IMR-90 (cell line): ENCODE results near the gene PRKAR2A. TPM values are rescaled to one million over a fixed set of nuclear protein-coding genes. Genes with fewer than 3 reads are reported as not detected.
"Not testable (repeated sequence)": the region's sequence is repeated elsewhere in the genome, so short reads cannot be mapped to it uniquely, and the experiment has no call there.

Experiments used
- ATAC-seq: fragments of 200-7000 bp; cut with Tn5 transposase; 2 replicates; pipeline ENCODE4 v1.9.1; 2020; ENCODE audit warnings: low read depth, mild to moderate bottlenecking, moderate library complexity
- BruUV-seq: library from RNA; stranded (reverse); fragments of 400-500 nt; replicated peaks from 2 replicates; lab custom pipeline; 2021; lab: Mats Ljungman, UMichigan
- CTCF ChIA-PET: fragments of 300-600 bp; formaldehyde crosslinking; extraction: SDS; loops from one replicate; lab custom pipeline; 2021; ENCODE audit warnings: antibody characterized with exemption; lab: Yijun Ruan, JAX
- POLR2A ChIA-PET: fragments of 300-600 bp; sonication (Branson Sonifier 250); formaldehyde crosslinking; loops from one replicate; lab custom pipeline; 2022; ENCODE audit warnings: antibody characterized with exemption; ENCODE audit not compliant: unreplicated experiment; lab: Charles Lee
- DNase-seq: peaks from one replicate; pipeline ENCODE4 v3.0.0; 2013
- H2AFZ ChIP-seq: replicated peaks from 2 replicates; pipeline ENCODE3; 2013; ENCODE audit warnings: low read length, mild to moderate bottlenecking; ENCODE audit not compliant: poor library complexity
- H2AK5ac ChIP-seq: 2 replicates; pipeline ENCODE4 v1.6.1; 2013; ENCODE audit warnings: low read depth, low read length, inconsistent platforms
- H2AK9ac ChIP-seq: replicated peaks from 2 replicates; pipeline ENCODE3; 2013; ENCODE audit warnings: mild to moderate bottlenecking, low read depth, low read length, moderate library complexity; ENCODE audit not compliant: poor library complexity
- H2BK120ac ChIP-seq: 2 replicates; pipeline ENCODE4 v1.6.1; 2013; ENCODE audit warnings: low read depth, low read length, inconsistent platforms
- H2BK15ac ChIP-seq: 3 replicates; pipeline ENCODE4 v1.6.1; 2013; ENCODE audit warnings: low read depth, low read length, inconsistent platforms
- H2BK20ac ChIP-seq: 2 replicates; pipeline ENCODE4 v1.6.1; 2013; ENCODE audit warnings: low read depth, mild to moderate bottlenecking, inconsistent platforms, low read length, moderate library complexity
- H2BK5ac ChIP-seq: 2 replicates; pipeline ENCODE4 v1.6.1; 2013; ENCODE audit warnings: mild to moderate bottlenecking, low read depth, low read length, inconsistent platforms; ENCODE audit not compliant: poor library complexity, severe bottlenecking
- H3K14ac ChIP-seq: replicated peaks from 2 replicates; pipeline ENCODE4 v1.6.1; 2013; ENCODE audit warnings: low read depth, low read length, inconsistent platforms
- H3K18ac ChIP-seq: 2 replicates; pipeline ENCODE4 v1.6.1; 2013; ENCODE audit warnings: low read depth, low read length, control low read depth
- H3K23ac ChIP-seq: 2 replicates; pipeline ENCODE4 v1.6.1; 2013; ENCODE audit warnings: low read depth, low read length, inconsistent platforms
- H3K27ac ChIP-seq: 2 replicates; pipeline ENCODE4 v1.5.1; 2013; ENCODE audit warnings: mild to moderate bottlenecking, control low read depth, low read length; ENCODE audit not compliant: insufficient read depth
- H3K27me3 ChIP-seq: 2 replicates; pipeline ENCODE4 v1.6.1; 2013; ENCODE audit warnings: low read length; ENCODE audit not compliant: control insufficient read depth, insufficient read depth
- H3K36me3 ChIP-seq: 2 replicates; pipeline ENCODE4 v1.6.1; 2013; ENCODE audit warnings: low read length, mixed read lengths; ENCODE audit not compliant: control insufficient read depth, insufficient read depth
- H3K4ac ChIP-seq: 2 replicates; pipeline ENCODE4 v1.6.1; 2013; ENCODE audit warnings: low read depth, low read length, inconsistent platforms
- H3K4me1 ChIP-seq: 2 replicates; pipeline ENCODE4 v1.6.1; 2013; ENCODE audit warnings: low read length, mixed read lengths; ENCODE audit not compliant: control insufficient read depth, insufficient read depth
- H3K4me2 ChIP-seq: 2 replicates; pipeline ENCODE4 v1.6.1; 2013; ENCODE audit warnings: low read depth, mild to moderate bottlenecking, control low read depth, low read length, moderate library complexity
- H3K4me3 ChIP-seq: 2 replicates; pipeline ENCODE4 v1.5.1; 2013; ENCODE audit warnings: low read depth, mild to moderate bottlenecking, control low read depth, low read length, moderate library complexity; ENCODE audit not compliant: insufficient read depth
- H3K56ac ChIP-seq: 2 replicates; pipeline ENCODE4 v1.6.1; 2013; ENCODE audit warnings: low read length, inconsistent platforms; ENCODE audit not compliant: insufficient read depth; ENCODE audit errors: extremely low read depth
- H3K79me1 ChIP-seq, 2 experiments: 2 replicates each; pipeline ENCODE4 v1.6.1; 2013; ENCODE audit warnings: low read length in 2 of 2, inconsistent platforms in 1 of 2, low read depth in 1 of 2
- H3K9ac ChIP-seq: 2 replicates; pipeline ENCODE4 v1.6.1; 2013; ENCODE audit warnings: low read depth, low read length, control low read depth
- H3K9me1 ChIP-seq: 2 replicates; pipeline ENCODE4 v1.6.1; 2013; ENCODE audit warnings: low read length, inconsistent platforms; ENCODE audit not compliant: insufficient read depth
- H3K9me3 ChIP-seq: 2 replicates; pipeline ENCODE4 v1.6.1; 2013; ENCODE audit warnings: low read length; ENCODE audit not compliant: control insufficient read depth, insufficient read depth
- H4K20me1 ChIP-seq: 2 replicates; pipeline ENCODE4 v1.6.1; 2013; ENCODE audit warnings: low read length, inconsistent platforms; ENCODE audit not compliant: insufficient read depth
- H4K5ac ChIP-seq: 2 replicates; pipeline ENCODE4 v1.6.1; 2013; ENCODE audit warnings: mild to moderate bottlenecking, low read depth, low read length, control low read depth
- H4K8ac ChIP-seq, 2 experiments: 2 replicates each; pipeline ENCODE4 v1.6.1; 2013; ENCODE audit warnings: low read depth in 2 of 2, low read length in 2 of 2, control low read depth in 1 of 2, inconsistent platforms in 1 of 2
- H4K91ac ChIP-seq: 2 replicates; pipeline ENCODE4 v1.6.1; 2013; ENCODE audit warnings: low read depth, low read length, inconsistent platforms; ENCODE audit not compliant: insufficient read depth
- MAFK ChIP-seq: IDR thresholded peaks from 2 replicates; pipeline ENCODE4 v1.6.1; 2012; ENCODE audit warnings: low read depth, low read length, improper control_type of control experiment
- POLR2A ChIP-seq: IDR thresholded peaks from 2 replicates; pipeline ENCODE4 v1.6.1; 2012; ENCODE audit warnings: mild to moderate bottlenecking, low read depth, low read length
- RAD21 ChIP-seq: IDR thresholded peaks from 2 replicates; pipeline ENCODE4 v1.6.1; 2012; ENCODE audit warnings: low read length, improper control_type of control experiment
- WGBS, 2 experiments: methylation state at CpG; one replicate each; pipeline versions ENCODE4 v1.1.5 to v1.1.7; 2013; ENCODE audit warnings: missing lambda C conversion rate in 2 of 2; ENCODE audit not compliant: insufficient read length in 1 of 2; ENCODE audit errors: extremely low coverage in 2 of 2; 5-methylcytosine and 5-hydroxymethylcytosine counted together
- dilution Hi-C: fragments of 300-500 bp; cut with HindIII; formaldehyde crosslinking; loops from one replicate; pipeline ENCODE4 v1.14.3; 2018; ENCODE audit warnings: low sequenced_read_pairs; ENCODE audit not compliant: unreplicated experiment
- in situ Hi-C: fragments of 300-500 bp; cut with MboI; formaldehyde crosslinking; loops from 3 replicates; pipeline ENCODE4 v1.14.3; 2019; ENCODE audit warnings: low sequenced_read_pairs, inconsistent platforms, mixed read lengths
- intact Hi-C: fragments of 100-400 bp; cut with micrococcal nuclease; formaldehyde crosslinking; loops from 2 replicates; pipeline ENCODE4 v1.10.0; 2022
- polyA plus RNA-seq, 3 experiments: library from polyadenylated mRNA; depleted of rRNA; stranded (reverse); fragments of >200 nt; gene quantifications; 2 replicates each; pipeline ENCODE4 v1.2.3, GENCODE V29; 2012; ENCODE audit warnings: low replicate concordance in 1 of 3
- total RNA-seq: library from RNA; depleted of rRNA; stranded (reverse); fragments of >200 nt; gene quantifications from 2 replicates; pipeline ENCODE4 v1.2.3, GENCODE V29; 2012

PRKAR2A gene
- total and polyA plus RNA-seq, 2 of the 4 experiments (the other 2 are of a cell fraction) = 11.3 to 48.2 TPM

- no peak overlapping the region for H4K91ac ChIP-seq
- dilution Hi-C loops (no loop called here), in situ Hi-C loops (no loop called here), intact Hi-C loops (no loop called here)
- H3K4me2 ChIP-seq = no peak overlapping the region
- 96% methylated on average over 4 of the region's 7 CpGs; no CpG with 5 or more reads in 1 of the 2 experiments for WGBS, 2 experiments
- 0 out of 2 replicates have a peak, but pooled peaks cover 7% of the 10 kb centered on the region for H3K9me1 ChIP-seq
- H3K27ac ChIP-seq = no peak overlapping the region
- H2BK15ac ChIP-seq = no peak overlapping the region
- H3K4me3 ChIP-seq = no peak overlapping the region
- peaks cover 8% of the 10 kb centered on the region; the same call in 1 of the 2 replicates for H3K4me1 ChIP-seq
- no peak for DNase-seq
- no peak overlapping the region for H2BK120ac ChIP-seq
- no peak for ATAC-seq
- no peak overlapping the region for H3K23ac ChIP-seq
- H3K27me3 ChIP-seq = no peaks in the 10 kb centered on the region
- H3K9me3 ChIP-seq = no peaks in the 10 kb centered on the region
- BruUV-seq = no TSS peak
- H3K4ac ChIP-seq = no peak overlapping the region
- no peak overlapping the region for H4K8ac ChIP-seq
- no peak overlapping the region for H2BK20ac ChIP-seq
- no peak overlapping the region for H4K5ac ChIP-seq
- POLR2A ChIA-PET = no interaction called here
- no peak overlapping the region for H2AFZ ChIP-seq
- no peak overlapping the region for H2AK5ac ChIP-seq
- CTCF ChIA-PET = no interaction called here
- no peak overlapping the region for H3K9ac ChIP-seq
- peaks cover 12% of the 10 kb centered on the region for H3K36me3 ChIP-seq
- H2BK5ac ChIP-seq = no peak overlapping the region
- H3K14ac ChIP-seq = no peak overlapping the region
- H4K20me1 ChIP-seq = no peaks in the 10 kb centered on the region; the same call in 1 of the 2 replicates
- TF ChIP-seq MAFK (no peak), RAD21 (no peak), POLR2A (no peak)
- no peak overlapping the region for H3K56ac ChIP-seq
- no peak overlapping the region for H3K18ac ChIP-seq
- H3K79me1 ChIP-seq = no peaks in the 10 kb centered on the region; a peak in 1 of 4 replicates
- no peak overlapping the region for H2AK9ac ChIP-seq
Measured at GRCh38 chr3:48743773-48744172, 103.9 kb downstream of the PRKAR2A start.

DNA sequence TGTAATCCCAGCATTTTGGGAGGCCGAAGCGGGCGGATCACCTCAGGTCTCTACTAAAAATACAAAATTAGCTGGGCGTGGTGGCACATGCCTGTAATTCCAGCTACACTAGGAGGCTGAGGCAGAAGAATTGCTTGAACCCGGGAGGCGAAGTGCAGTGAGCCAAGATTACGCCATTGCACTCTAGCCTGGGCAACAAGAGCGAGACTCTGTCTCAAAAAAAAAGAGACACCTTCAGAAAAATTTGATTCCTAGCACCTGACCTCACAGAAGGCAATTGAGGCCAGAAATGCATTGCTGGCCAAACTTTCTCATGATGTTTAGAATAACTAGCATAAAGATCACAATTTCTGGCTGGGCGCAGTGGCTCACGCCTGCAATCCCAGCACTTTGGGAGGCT, 106.4 kb downstream of the PRKAR2A start:
- H4K5ac ChIP-seq, H3K4ac ChIP-seq, H3K23ac ChIP-seq, H3K27ac ChIP-seq, intact Hi-C loops, H3K9ac ChIP-seq, H3K4me3 ChIP-seq, H4K91ac ChIP-seq, H2AFZ ChIP-seq, H2BK20ac ChIP-seq, in situ Hi-C loops, H3K27me3 ChIP-seq, H3K18ac ChIP-seq, H2AK9ac ChIP-seq, H3K4me2 ChIP-seq, H4K8ac ChIP-seq, H4K20me1 ChIP-seq, H3K9me1 ChIP-seq, H2AK5ac ChIP-seq, H3K56ac ChIP-seq, H2BK15ac ChIP-seq, CTCF ChIA-PET, DNase-seq, H3K79me1 ChIP-seq, H2BK120ac ChIP-seq, H3K14ac ChIP-seq, BruUV-seq, H2BK5ac ChIP-seq, dilution Hi-C loops, H3K9me3 ChIP-seq, H3K36me3 ChIP-seq, POLR2A ChIA-PET, ATAC-seq: not testable (repeated sequence)
- 96% methylated on average over 4 of the region's 10 CpGs; no CpG with 5 or more reads in 1 of the 2 experiments for WGBS, 2 experiments
- peaks cover 13% of the 10 kb centered on the region; the same call in 1 of the 2 replicates for H3K4me1 ChIP-seq
